GM19238 (cell line): ENCODE measurements around the gene TRIM7.
"Not testable (repeated sequence)": the region's sequence is repeated elsewhere in the genome, so short reads cannot be mapped to it uniquely, and the experiment has no call there.

ENCODE experiments used
- DNase-seq: peaks from one replicate; pipeline ENCODE4 v3.0.0; 2011; ENCODE audit warnings: low spot score; ENCODE audit not compliant: insufficient read length

Gene TRIM7

DNA sequence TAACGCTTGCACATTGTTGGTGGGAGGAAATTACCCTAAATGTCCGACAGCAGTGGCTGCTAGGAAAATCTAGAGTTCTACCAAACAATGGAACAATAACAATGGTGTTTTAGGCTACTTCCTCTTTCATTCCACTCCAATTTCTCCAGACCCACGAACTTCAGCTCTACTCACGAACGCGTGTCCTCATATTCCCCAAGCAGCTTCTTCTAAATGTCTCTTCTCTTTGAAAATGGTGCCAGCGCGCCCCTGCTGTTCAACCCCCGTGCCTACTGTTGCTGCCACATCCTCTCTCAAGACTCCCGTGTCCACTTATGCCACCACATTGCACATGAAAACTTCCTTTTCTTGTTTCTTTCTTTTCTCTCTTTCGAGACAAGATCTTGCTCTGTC lies 32.0 kb downstream of the TRIM7 start:
- no peak for DNase-seq

DNA sequence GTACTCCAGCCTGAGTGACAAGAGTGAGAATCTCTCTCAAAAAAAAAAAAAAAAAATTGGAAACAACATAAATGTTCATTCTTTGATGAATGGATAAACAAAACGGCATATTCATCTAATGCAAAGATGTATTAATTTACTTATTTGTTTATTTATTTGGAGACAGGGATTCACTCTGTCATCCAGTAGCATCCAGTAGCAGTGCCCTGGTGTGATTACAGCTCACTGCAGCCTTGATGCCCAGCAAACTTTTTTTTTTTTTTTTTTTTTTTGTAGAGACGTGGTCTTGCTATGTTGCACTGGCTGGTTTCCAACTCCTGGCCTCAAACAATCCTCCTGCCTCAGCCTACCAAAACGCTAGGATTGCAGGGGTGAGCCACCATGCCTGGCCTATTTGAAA lies 33.2 kb downstream of the TRIM7 start:
- DNase-seq = no peak

DNA sequence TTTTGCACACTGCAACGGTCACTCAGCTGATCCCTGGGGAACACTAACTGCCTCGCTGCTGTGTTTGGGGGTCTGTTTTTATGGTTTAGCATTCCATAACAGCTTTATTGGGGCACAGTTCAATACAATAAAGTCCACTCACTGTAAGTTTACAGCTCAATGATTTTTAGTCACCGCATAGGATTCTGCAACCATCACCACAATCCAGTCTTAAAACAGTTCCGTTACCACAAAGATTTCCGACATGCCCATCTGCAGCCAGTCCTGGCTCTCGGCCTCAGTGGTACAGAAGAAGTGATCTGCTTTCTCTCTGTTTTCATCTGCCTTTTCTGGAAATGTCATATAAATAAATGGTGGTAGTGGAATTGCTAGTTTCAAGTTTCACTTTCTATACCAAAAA lies 34.0 kb downstream of the TRIM7 start:
- DNase-seq = no peak

DNA sequence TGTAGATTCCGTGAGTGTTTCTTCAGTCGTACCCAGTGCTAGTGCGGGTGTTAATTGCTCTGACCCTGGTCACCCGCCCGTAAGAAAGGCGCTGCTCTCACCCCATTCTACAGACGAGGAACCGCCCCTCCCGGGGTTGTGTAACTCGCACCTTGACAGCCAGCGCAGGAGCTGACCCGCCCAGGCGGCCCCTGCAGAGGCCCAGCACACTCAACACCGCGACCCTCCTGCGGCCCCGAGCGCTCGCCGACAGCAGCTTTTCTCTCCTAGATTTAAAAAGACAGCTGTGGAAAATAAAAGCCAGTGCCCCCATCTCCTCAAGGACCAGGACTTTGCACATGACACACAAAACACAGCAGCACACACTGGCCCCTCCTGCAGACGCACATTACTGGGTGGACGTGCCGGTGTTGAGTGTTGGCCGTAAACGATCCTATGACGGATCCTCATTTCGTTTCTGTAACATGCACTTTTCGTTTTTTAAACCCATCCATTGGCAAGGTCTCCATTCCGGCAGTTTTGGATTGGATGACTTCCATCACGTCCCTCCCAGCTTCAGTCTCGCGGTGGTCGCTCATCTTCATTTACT lies 34.7 kb downstream of the TRIM7 start:
- DNase-seq = no peak

DNA sequence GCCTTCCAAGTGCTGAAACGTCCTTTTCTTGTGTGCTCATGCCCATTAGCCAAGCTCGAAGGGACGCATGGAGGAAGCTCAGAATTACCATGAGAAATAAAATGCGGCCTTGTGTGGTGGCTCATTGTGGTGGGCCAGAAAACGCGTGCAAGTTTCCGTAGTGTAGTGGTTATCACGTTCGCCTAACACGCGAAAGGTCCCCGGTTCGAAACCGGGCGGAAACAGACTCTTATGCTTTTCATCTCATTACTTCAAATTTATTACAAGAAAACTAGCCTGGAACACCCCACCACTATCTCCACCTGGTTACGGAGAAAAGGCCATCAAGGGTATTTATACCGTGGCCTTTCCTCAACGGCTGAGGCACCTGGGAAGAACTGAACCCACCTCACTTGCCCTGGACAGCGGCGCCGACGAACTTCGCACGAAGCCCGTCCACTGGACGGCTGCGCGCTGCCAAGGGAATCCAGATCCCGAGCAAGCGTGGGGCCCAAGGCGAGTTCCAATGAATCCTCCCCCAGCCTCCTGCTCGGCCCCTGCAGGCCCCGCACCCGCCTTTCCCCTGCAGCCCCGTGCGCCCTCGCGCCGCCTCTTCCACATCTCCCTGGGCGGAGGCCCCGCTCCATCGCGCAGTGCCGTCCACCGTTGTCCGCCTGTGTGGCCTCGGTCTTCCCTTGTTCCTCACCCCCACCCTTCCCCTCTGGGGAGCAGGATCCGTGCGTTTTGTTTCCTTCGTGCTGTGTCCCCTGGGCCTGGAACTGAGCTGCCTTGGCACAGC lies 35.3 kb downstream of the TRIM7 start:
- DNase-seq = peak; percentile 11

DNA sequence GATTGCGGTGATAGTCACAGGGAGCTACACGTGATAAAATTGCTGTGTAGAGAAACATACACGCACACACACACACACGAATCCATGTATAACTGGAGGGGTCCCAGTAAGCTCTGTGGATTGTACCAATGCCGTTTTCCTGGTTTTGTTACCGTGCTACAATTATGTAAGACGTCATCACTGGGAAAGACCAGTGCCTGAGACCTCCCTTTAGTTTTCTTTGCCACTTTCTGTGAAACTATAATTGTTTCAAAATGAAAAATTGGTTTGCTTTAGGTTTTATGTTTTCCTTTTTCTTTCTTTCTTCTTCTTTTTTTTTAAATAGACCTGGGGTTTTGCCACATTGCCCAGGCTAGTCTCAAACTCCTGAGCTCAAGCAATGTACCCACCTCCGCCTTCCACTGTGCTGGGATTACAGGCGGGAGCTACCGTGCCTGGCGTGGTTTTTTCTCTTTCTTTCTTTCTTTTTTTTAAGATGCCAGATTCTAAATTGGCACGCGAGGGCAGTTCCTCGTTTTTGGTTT lies 36.3 kb downstream of the TRIM7 start:
- DNase-seq = no peak

DNA sequence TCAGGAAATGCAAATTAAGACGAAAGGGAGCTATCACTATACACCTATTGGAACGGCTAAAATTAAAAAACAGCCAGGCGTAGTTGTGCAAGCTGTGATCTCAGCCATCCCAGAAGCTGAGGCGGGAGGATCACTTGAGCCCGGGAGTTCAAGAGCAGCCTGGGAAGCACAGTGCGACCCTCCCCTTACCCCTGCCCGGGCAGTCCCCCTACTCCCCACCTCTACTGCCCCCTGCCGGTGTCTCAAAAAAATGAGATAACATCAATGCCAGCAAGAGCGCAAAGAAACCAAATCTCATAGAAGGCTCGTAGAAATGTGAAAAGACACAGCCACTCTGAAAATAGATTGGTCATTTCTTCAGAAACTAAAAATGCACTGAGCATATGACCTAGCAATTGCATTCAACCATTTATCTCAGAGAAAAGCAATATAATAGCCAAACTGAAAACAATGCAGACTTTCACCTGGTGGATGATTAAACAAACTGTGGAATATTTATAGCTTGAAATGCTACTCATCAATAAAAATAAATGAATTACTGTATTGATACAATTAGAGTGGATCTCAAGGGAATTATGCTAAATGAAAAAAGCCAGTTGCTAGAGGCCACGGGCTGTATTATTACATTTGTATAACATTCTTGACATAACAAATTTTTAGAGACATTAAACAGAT lies 37.0 kb downstream of the TRIM7 start:
- no peak for DNase-seq

DNA sequence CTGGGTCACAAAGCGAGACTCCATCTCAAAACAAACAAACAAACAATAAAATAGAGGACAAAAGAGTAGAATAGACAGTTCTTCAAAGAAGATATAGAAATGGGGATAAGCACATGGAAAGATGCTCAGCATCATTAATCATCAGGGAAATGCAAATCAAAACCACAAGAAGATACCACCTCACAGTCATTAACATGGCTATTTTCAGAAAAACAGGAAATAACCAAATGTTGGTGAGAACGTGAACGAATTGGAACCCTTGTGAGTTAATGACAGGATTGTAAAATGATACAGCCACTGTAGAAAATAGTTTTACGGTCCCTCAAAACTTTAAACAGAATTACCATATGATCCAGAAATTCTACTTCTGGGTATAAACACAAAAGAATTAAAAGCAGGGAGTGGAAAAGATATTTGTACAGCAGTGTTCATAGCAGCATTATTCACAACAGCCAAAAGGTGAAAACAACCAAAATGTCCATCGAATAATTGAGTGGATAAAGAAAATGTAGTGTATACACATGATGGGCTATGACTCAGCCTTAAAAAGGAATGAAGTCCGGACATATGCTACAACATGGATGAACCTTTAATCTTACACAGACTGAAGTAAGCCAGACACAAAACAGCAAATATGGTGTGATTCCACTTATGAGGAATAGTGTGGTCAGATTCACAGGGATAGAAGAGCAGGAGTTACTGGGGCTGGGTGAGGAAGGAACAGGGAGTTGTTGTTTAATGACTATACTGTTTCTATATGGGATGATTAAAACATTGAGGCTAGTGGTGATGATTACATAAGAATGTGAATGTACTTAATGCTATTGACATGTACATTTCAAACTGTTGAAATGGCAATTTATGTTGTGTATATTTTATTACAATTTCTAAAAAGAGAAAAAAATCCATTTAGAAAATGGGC lies 37.9 kb downstream of the TRIM7 start:
- no peak for DNase-seq

DNA sequence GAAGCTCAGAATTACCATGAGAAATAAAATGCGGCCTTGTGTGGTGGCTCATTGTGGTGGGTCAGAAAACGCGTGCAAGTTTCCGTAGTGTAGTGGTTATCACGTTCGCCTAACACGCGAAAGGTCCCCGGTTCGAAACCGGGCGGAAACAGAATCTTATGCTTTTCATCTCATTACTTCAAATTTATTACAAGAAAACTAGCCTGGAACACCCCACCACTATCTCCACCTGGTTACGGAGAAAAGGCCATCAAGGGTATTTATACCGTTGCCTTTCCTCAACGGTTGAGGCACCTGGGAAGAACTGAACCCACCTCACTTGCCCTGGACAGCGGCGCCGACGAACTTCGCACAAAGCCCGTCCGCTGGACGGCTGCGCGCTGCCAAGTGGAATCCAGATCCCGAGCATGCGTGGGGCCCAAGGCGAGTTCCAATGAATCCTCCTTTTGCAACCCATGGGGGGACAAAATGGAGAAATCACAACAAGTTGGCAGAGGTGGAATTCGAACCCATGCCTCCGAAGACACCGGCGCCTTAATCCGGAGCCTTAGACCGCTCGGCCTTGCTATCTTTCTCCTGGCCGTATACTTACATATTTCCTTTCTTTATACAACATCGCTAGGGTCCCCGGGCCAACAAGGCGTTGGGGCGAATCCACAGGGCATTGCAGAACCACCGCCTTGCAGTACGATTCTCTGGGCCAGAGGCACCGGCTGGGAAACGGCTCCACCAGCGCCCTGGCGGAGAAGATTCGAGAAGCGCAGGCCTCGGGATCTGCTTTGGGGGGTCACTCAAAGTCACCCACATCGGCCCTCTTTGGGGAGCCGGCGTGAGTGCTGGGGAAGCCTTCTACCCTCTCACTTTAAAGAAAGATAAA lies 40.7 kb downstream of the TRIM7 start:
- DNase-seq = no peak

DNA sequence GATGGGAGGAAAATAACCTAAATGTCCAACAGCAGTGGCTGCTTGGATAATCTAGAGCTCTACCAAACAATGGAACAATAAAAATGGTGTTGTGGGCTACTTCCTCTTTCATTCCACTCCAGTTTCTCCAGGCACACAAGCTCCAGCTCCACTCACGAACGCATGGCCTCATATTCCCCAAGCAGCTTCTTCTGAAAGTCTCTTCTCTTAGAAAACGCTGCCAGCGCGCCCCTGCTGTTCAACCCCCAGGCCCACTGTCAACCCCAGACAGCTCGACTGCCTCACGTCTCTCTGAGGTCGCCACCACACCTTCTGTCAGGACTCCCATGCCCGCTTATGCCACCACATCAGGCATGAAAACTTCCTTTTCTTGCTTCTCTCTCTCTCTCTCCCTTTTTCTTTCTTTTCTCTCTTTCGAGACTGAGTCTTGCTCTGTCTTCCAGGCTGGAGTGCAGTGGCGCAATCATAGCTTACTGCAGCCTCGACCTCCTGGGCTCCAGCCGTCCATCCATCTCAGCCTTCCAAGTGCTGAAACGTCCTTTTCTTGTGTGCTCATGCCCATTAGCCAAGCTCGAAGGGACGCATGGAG lies 41.4 kb downstream of the TRIM7 start:
- DNase-seq = no peak

DNA sequence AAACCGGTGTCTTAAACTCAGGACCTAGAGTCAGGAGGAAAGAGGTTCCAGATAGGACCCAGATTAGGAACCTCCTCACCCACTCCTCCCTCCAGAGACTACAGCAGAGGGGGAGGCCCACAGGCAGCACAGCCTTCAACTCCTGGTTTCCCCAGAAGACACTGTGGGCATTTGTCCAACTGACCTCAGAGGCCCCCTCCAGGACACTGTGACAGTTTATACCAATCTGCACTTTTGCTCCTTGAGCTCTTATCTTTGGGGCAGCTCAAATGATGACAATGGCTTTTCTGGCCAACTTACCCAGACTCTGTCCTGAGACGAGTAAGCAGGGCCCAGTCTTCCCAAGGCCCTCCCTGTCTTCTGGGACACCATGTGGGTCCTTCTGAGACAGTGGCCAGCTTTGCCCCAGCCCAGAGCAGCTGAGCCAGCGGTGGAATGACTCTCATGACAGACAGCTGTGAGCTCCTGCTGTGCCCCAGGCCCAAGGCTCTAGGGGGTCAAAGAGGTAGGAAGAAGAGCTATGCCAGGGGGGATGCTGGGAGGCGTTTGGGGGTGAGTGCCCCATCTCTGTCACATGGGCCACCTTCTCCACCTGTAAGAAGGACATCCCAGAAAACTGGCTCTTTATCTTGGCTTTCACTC lies 43.3 kb downstream of the TRIM7 start:
- no peak for DNase-seq

DNA sequence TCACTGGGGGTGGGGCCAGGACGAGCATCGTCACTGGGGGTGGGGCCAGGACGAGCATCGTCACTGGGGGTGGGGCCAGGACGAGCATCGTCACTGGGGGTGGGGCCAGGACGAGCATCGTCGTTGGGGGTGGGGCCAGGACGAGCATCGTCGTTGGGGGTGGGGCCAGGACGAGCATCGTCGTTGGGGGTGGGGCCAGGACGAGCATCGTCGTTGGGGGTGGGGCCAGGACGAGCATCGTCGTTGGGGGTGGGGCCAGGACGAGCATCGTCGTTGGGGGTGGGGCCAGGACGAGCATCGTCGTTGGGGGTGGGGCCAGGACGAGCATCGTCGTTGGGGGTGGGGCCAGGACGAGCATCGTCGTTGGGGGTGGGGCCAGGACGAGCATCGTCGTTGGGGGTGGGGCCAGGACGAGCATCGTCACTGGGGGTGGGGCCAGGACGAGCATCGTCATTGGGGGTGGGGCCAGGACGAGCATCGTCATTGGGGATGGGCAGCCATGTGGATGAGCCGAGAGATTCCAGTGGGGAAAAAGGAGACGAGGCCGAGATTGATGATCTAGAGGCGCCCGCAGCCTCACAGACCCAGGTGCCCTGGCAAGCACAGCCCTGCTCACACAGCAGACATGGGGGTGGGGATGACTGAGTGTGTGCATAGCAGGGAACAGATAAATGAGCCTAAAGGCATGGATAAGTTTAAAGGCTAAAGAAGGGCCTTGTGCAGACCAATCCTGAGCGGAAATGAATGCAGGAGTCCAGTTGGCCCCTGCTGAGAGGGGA lies 44.1 kb downstream of the TRIM7 start:
- not testable (repeated sequence) for DNase-seq

DNA sequence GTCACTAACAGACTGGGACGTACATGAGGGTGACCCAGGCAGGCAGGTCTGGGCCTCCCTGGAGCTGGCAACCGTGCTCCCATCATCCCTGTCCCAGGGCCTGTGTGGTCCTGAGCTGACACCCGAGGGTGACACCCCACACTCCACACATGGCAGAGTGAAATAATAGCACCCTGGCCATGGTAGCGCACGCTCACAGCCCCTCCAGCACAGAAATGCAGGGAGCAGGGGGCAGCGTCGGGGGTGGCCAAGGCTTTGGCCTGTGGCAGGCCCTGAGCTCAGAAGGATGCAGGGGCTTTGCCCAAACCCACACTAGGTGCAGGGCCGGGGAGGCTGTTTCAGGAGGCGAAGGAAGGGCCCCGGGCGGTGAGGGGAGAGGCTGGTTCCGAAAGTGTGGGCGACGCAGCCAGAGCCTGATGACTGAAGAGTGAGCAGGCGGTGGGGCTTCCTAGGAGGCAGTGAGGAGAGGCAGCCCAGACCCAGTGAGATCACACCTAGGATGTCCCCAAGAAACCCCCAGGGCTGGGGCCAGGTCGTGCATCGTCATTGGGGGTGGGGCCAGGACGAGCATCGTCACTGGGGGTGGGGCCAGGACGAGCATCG lies 44.7 kb downstream of the TRIM7 start:
- DNase-seq = peak; percentile 35

DNA sequence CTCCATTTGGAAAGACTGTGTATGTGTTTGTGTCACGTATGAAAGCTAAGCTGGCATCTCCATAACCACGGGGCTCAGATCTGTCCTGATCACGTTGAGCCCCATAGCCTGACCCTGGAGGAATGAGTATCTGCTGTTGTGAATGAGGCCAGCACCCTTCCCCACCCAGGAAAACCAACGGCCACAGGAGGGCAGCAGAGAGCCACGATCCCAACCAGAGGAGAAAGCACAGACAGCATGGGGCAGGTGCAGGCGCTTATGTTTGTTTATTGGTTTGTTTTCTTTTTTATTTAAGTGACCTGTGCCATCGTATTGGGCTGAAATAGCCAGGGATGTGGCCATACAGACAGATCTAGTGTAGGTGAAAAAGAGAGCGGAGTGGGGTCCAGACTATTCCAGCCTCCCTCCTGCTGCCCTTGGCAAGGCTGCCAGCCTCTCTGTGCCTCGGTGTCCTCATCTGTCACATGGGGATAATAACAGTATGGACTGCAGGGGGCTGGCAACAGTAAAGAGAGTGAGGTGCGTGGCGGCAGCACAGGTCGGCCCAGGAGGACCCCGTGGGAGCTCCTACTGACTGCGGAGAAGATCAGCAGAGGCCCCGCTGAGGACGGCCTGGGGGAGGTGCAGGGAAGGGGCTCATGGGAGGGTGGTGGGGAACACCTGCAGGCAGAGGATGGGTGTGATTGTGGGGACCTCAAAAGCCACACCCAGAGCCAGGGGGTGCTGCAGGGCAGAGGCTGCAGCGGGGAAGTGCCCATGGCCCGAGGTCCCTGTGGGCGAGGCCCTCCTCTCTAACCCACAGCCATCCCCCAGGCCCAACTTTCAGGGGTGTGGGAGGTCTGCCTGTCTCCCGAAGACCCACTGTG lies 45.5 kb downstream of the TRIM7 start:
- DNase-seq = peak; percentile 84

DNA sequence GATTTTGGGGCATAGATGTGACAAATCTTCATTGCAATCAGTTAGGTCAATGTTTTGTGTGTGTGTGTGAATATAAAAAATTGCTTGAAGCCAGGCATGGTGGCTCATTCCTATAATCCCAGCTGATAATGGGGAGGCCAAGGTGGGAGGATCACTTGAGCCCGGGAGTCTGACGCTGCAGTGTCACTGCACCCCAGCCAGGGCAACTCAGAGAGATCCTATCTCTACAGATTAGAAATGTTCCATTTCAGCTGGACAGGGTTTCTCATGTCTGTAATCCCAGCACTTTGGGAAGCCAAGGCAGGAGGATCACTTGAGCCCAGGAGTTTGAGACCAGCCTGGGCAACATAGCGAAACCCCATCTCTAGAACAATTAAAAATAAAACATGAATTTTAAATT lies 46.1 kb downstream of the TRIM7 start:
- no peak for DNase-seq

DNA sequence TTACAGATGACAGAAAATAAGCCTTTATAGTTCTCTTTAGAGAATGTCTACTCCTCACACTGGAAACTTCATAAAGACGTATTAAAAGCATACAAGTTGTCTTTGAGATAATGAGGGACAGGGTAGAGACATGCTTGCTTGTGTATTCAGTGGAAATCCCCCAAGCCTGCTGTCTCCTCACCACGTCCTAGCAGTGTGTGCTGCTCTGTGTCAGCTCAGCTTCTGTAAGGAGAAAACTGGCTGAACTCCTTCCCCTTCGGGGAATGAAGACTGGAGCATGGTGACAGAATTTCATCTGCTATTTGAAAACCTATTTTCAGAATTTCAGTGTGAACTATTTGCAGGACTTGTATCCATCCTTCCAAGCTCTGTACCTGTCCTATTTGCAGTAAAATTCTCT lies 48.2 kb downstream of the TRIM7 start:
- DNase-seq = no peak

DNA sequence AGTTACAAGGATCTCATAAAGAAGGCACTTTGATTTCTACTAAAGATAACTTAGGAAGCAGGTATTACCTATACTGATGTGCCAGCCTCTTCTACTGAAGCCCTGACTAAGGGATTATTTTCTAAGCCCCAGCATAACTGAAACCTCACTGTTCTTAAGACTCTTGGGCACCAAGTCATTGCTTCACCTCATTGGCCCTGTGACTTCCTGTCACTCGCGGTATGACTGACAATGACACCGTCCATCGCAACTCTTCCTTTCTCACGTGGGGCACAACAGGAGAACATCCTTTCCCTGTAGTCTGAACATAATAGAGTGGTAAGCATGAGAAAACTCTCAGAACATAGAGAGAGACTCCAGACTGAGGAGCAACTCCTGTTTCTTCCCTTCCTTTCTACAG lies 51.2 kb downstream of the TRIM7 start:
- DNase-seq = no peak
